ENCODE data around the gene GDPD3.
A peak's percentile ranks its signal among the peaks of the same experiment; 100 is the strongest.
"Not testable (repeated sequence)": the region's sequence is repeated elsewhere in the genome, so short reads cannot be mapped to it uniquely, and the experiment has no call there.

The GDPD3 gene

GRCh38 chr16:30136971-30137605, 23.8 kb upstream of the GDPD3 start:
- H3K27ac ChIP-seq, result no peak overlapping the region
- intact Hi-C loops (cut with DNase I; ENCODE audit: low total_unique reads), result no loop called here
- no peak for TF ChIP-seq CTCF (IDR thresholded peaks at IDR 0.05)
- H3K36me3 ChIP-seq, result no peaks in the 10 kb centered on the region
- H3K27me3 ChIP-seq, result peaks cover 0 to 2% of the 10 kb centered on the region in 2 donors
- H3K4me1 ChIP-seq, result no peaks in the 10 kb centered on the region
- no peak for DNase-seq
- H3K4me3 ChIP-seq, result no peak overlapping the region
- H3K9me3 ChIP-seq, result no peaks in the 10 kb centered on the region

- intact Hi-C loops (cut with DNase I; ENCODE audit: low total_unique reads), result no loop called here
- Histone ChIP-seq H3K4me3 (no peak overlapping the region), H3K36me3 (no peaks in the 10 kb centered on the region), H3K27me3 (no peaks in the 10 kb centered on the region), H3K27ac (no peak overlapping the region), H3K9me3 (no peaks in the 10 kb centered on the region), H3K4me1 (no peaks in the 10 kb centered on the region)
- TF ChIP-seq CTCF (IDR thresholded peaks at IDR 0.05), result no peak
- DNase-seq, result no peak
Observed at GRCh38 chr16:30132591-30132990, 19.3 kb upstream of the GDPD3 start.

- H3K4me3 ChIP-seq, result no peak overlapping the region
- intact Hi-C loops (cut with DNase I; ENCODE audit: low total_unique reads), result no loop called here
- no peaks in the 10 kb centered on the region for H3K27me3 ChIP-seq
- TF ChIP-seq CTCF (IDR thresholded peaks at IDR 0.05), result no peak
- H3K4me1 ChIP-seq, result no peaks in the 10 kb centered on the region
- H3K36me3 ChIP-seq, result no peaks in the 10 kb centered on the region
- no peaks in the 10 kb centered on the region for H3K9me3 ChIP-seq
- no peak overlapping the region for H3K27ac ChIP-seq
- no peak for DNase-seq
Observed at GRCh38 chr16:30131869-30132475, 18.6 kb upstream of the GDPD3 start.

- Histone ChIP-seq H3K9me3 (no peaks in the 10 kb centered on the region), H3K27ac (no peak overlapping the region), H3K27me3 (no peaks in the 10 kb centered on the region), H3K4me1 (peaks cover 0 to 17% (median 7%) of the 10 kb centered on the region in 4 donors), H3K4me3 (no peak overlapping the region), H3K36me3 (no peaks in the 10 kb centered on the region)
- intact Hi-C loops (cut with DNase I; ENCODE audit: low total_unique reads), result no loop called here
- TF ChIP-seq CTCF (IDR thresholded peaks at IDR 0.05), result no peak
- DNase-seq, result no peak
Observed at GRCh38 chr16:30127993-30128392, 14.7 kb upstream of the GDPD3 start.

- intact Hi-C loops (cut with DNase I; ENCODE audit: low total_unique reads), result not testable (repeated sequence)
Observed at GRCh38 chr16:30125690-30126089, 12.4 kb upstream of the GDPD3 start.

GRCh38 chr16:30124985-30125379, 11.6 kb upstream of the GDPD3 start:
- TF ChIP-seq CTCF (IDR thresholded peaks at IDR 0.05), result no peak
- H3K36me3 ChIP-seq, result peaks cover 4 to 20% (median 5%) of the 10 kb centered on the region in 3 donors
- no peaks in the 10 kb centered on the region for H3K9me3 ChIP-seq
- intact Hi-C loops (cut with DNase I; ENCODE audit: low total_unique reads), result no loop called here
- no peak overlapping the region for H3K4me3 ChIP-seq
- no peak for DNase-seq
- no peaks in the 10 kb centered on the region for H3K27me3 ChIP-seq
- H3K27ac ChIP-seq, result peak overlapping the region; percentile 95 to 97
- peaks cover 0 to 31% (median 16%) of the 10 kb centered on the region in 4 donors for H3K4me1 ChIP-seq

More at GRCh38 chr16:30125690-30126089, 12.4 kb upstream of the GDPD3 start:
- H3K9me3 ChIP-seq, DNase-seq, H3K27me3 ChIP-seq, H3K27ac ChIP-seq, H3K4me3 ChIP-seq: not testable (repeated sequence)
- Histone ChIP-seq H3K36me3 (peaks cover 0 to 12% (median 0%) of the 10 kb centered on the region in 3 donors), H3K4me1 (peaks cover 0 to 31% (median 16%) of the 10 kb centered on the region in 4 donors)
